ENCODE measurements around the gene USP36. TPM values are rescaled to one million over a fixed set of nuclear protein-coding genes. Genes with fewer than 3 reads are reported as not detected.

The USP36 gene
- total RNA-seq, 1 experiment from 2014 or later = 24.6 TPM

GRCh38 chr17:78836420-78837021, 4.1 kb downstream of the USP36 start:
- DNase-seq = no peak
- no peak overlapping the region for H3K4me3 ChIP-seq (ENCODE audit: insufficient read depth, low read depth, low read length)
- H3K36me3 ChIP-seq (replicated peaks; ENCODE audit: control insufficient read depth, insufficient read depth, low read length) = peaks cover 43% of the 10 kb centered on the region

GRCh38 chr17:78834571-78834970, 6.0 kb downstream of the USP36 start:
- Histone ChIP-seq H3K4me3 (ENCODE audit: insufficient read depth, low read depth, low read length) (no peak overlapping the region), H3K36me3 (replicated peaks; ENCODE audit: control insufficient read depth, insufficient read depth, low read length) (peaks cover 48% of the 10 kb centered on the region), H3K27me3 (ENCODE audit: control insufficient read depth, insufficient read depth, low read length) (no peaks in the 10 kb centered on the region)
- no peak for DNase-seq

More at GRCh38 chr17:78836420-78837021, 4.1 kb downstream of the USP36 start:
- no peaks in the 10 kb centered on the region for H3K27me3 ChIP-seq (ENCODE audit: control insufficient read depth, insufficient read depth, low read length)

- DNase-seq = no peak
- Histone ChIP-seq H3K4me3 (ENCODE audit: insufficient read depth, low read depth, low read length) (no peak overlapping the region), H3K27me3 (ENCODE audit: control insufficient read depth, insufficient read depth, low read length) (no peaks in the 10 kb centered on the region), H3K36me3 (replicated peaks; ENCODE audit: control insufficient read depth, insufficient read depth, low read length) (peaks cover 56% of the 10 kb centered on the region)
These were observed 8.1 kb downstream of the USP36 start for GRCh38 chr17:78832541-78832810.

GRCh38 chr17:78831688-78832540, 8.7 kb downstream of the USP36 start:
- Histone ChIP-seq H3K27me3 (ENCODE audit: control insufficient read depth, insufficient read depth, low read length) (no peaks in the 10 kb centered on the region), H3K4me3 (ENCODE audit: insufficient read depth, low read depth, low read length) (no peak overlapping the region), H3K36me3 (replicated peaks; ENCODE audit: control insufficient read depth, insufficient read depth, low read length) (peaks cover 57% of the 10 kb centered on the region)
- DNase-seq = no peak

GRCh38 chr17:78829477-78829876, 11.1 kb downstream of the USP36 start:
- H3K4me3 ChIP-seq (ENCODE audit: insufficient read depth, low read depth, low read length) = no peak overlapping the region
- no peak for DNase-seq
- peaks cover 57% of the 10 kb centered on the region for H3K36me3 ChIP-seq (replicated peaks; ENCODE audit: control insufficient read depth, insufficient read depth, low read length)
- H3K27me3 ChIP-seq (ENCODE audit: control insufficient read depth, insufficient read depth, low read length) = no peaks in the 10 kb centered on the region

GRCh38 chr17:78828470-78829185, 12.0 kb downstream of the USP36 start:
- no peak overlapping the region for H3K4me3 ChIP-seq (ENCODE audit: insufficient read depth, low read depth, low read length)
- DNase-seq = peak; percentile 66
- H3K27me3 ChIP-seq (ENCODE audit: control insufficient read depth, insufficient read depth, low read length) = no peaks in the 10 kb centered on the region
- peaks cover 54% of the 10 kb centered on the region for H3K36me3 ChIP-seq (replicated peaks; ENCODE audit: control insufficient read depth, insufficient read depth, low read length)

GRCh38 chr17:78826836-78827509, 13.6 kb downstream of the USP36 start:
- Histone ChIP-seq H3K27me3 (ENCODE audit: control insufficient read depth, insufficient read depth, low read length) (no peaks in the 10 kb centered on the region), H3K4me3 (ENCODE audit: insufficient read depth, low read depth, low read length) (no peak overlapping the region), H3K36me3 (replicated peaks; ENCODE audit: control insufficient read depth, insufficient read depth, low read length) (peaks cover 52% of the 10 kb centered on the region)
- no peak for DNase-seq

- Histone ChIP-seq H3K4me3 (ENCODE audit: insufficient read depth, low read depth, low read length) (no peak overlapping the region), H3K36me3 (replicated peaks; ENCODE audit: control insufficient read depth, insufficient read depth, low read length) (peaks cover 53% of the 10 kb centered on the region), H3K27me3 (ENCODE audit: control insufficient read depth, insufficient read depth, low read length) (no peaks in the 10 kb centered on the region)
- no peak for DNase-seq
These were observed 14.2 kb downstream of the USP36 start for GRCh38 chr17:78826421-78826820.

GRCh38 chr17:78825696-78826095, 14.9 kb downstream of the USP36 start:
- no peaks in the 10 kb centered on the region for H3K27me3 ChIP-seq (ENCODE audit: control insufficient read depth, insufficient read depth, low read length)
- H3K36me3 ChIP-seq (replicated peaks; ENCODE audit: control insufficient read depth, insufficient read depth, low read length) = peaks cover 56% of the 10 kb centered on the region
- no peak overlapping the region for H3K4me3 ChIP-seq (ENCODE audit: insufficient read depth, low read depth, low read length)
- no peak for DNase-seq

GRCh38 chr17:78824240-78824639, 16.4 kb downstream of the USP36 start:
- DNase-seq = no peak
- peaks cover 66% of the 10 kb centered on the region for H3K36me3 ChIP-seq (replicated peaks; ENCODE audit: control insufficient read depth, insufficient read depth, low read length)
- H3K4me3 ChIP-seq (ENCODE audit: insufficient read depth, low read depth, low read length) = no peak overlapping the region
- H3K27me3 ChIP-seq (ENCODE audit: control insufficient read depth, insufficient read depth, low read length) = no peaks in the 10 kb centered on the region

GRCh38 chr17:78823282-78824046, 17.1 kb downstream of the USP36 start:
- Histone ChIP-seq H3K27me3 (ENCODE audit: control insufficient read depth, insufficient read depth, low read length) (no peaks in the 10 kb centered on the region), H3K36me3 (replicated peaks; ENCODE audit: control insufficient read depth, insufficient read depth, low read length) (peaks cover 69% of the 10 kb centered on the region), H3K4me3 (ENCODE audit: insufficient read depth, low read depth, low read length) (no peak overlapping the region)
- no peak for DNase-seq

GRCh38 chr17:78822552-78822951, 18.1 kb downstream of the USP36 start:
- DNase-seq = no peak
- no peaks in the 10 kb centered on the region for H3K27me3 ChIP-seq (ENCODE audit: control insufficient read depth, insufficient read depth, low read length)
- H3K36me3 ChIP-seq (replicated peaks; ENCODE audit: control insufficient read depth, insufficient read depth, low read length) = peaks cover 69% of the 10 kb centered on the region
- H3K4me3 ChIP-seq (ENCODE audit: insufficient read depth, low read depth, low read length) = no peak overlapping the region

GRCh38 chr17:78821961-78822360, 18.7 kb downstream of the USP36 start:
- DNase-seq = no peak
- Histone ChIP-seq H3K4me3 (ENCODE audit: insufficient read depth, low read depth, low read length) (no peak overlapping the region), H3K27me3 (ENCODE audit: control insufficient read depth, insufficient read depth, low read length) (no peaks in the 10 kb centered on the region), H3K36me3 (replicated peaks; ENCODE audit: control insufficient read depth, insufficient read depth, low read length) (peaks cover 68% of the 10 kb centered on the region)

- no peak overlapping the region for H3K4me3 ChIP-seq (ENCODE audit: insufficient read depth, low read depth, low read length)
- H3K27me3 ChIP-seq (ENCODE audit: control insufficient read depth, insufficient read depth, low read length) = no peaks in the 10 kb centered on the region
- peak; percentile 20 for DNase-seq
- H3K36me3 ChIP-seq (replicated peaks; ENCODE audit: control insufficient read depth, insufficient read depth, low read length) = peaks cover 62% of the 10 kb centered on the region
These were observed 19.8 kb downstream of the USP36 start for GRCh38 chr17:78820841-78821240.

Data from H7 (cell line).